Activated CD8-positive, alpha-beta memory T cell treated with anti-CD3 and anti-CD28 coated beads for 24 hours (primary cell): ENCODE results near the gene C1QTNF2.
"Not testable (repeated sequence)": the region's sequence is repeated elsewhere in the genome, so short reads cannot be mapped to it uniquely, and the experiment has no call there.

Experiments
- DNase-seq: peaks from one replicate; pipeline ENCODE4 v3.0.0-alpha.2; 2020

C1QTNF2 gene

GRCh38 chr5:160340513-160340912, 29.9 kb downstream of the C1QTNF2 start:
- DNase-seq, result not testable (repeated sequence)

- DNase-seq, result no peak
These were observed 30.9 kb downstream of the C1QTNF2 start for GRCh38 chr5:160339406-160340130.

GRCh38 chr5:160334716-160335115, 35.7 kb downstream of the C1QTNF2 start:
- not testable (repeated sequence) for DNase-seq

- DNase-seq, result no peak
These were observed 36.7 kb downstream of the C1QTNF2 start for GRCh38 chr5:160333721-160334120.

GRCh38 chr5:160330212-160330611, 40.2 kb downstream of the C1QTNF2 start:
- DNase-seq, result no peak

- no peak for DNase-seq
These were observed 42.6 kb downstream of the C1QTNF2 start for GRCh38 chr5:160327818-160328217.

GRCh38 chr5:160326981-160327380, 43.4 kb downstream of the C1QTNF2 start:
- no peak for DNase-seq

GRCh38 chr5:160325716-160326115, 44.7 kb downstream of the C1QTNF2 start:
- DNase-seq, result no peak

- no peak for DNase-seq
These were observed 45.5 kb downstream of the C1QTNF2 start for GRCh38 chr5:160324886-160325285.

- DNase-seq, result no peak
These were observed 52.0 kb downstream of the C1QTNF2 start for GRCh38 chr5:160318409-160318808.

- no peak for DNase-seq
These were observed 53.0 kb downstream of the C1QTNF2 start for GRCh38 chr5:160317434-160317833.

- no peak for DNase-seq
These were observed 54.5 kb downstream of the C1QTNF2 start for GRCh38 chr5:160315968-160316367.

- DNase-seq, result no peak
These were observed 57.3 kb downstream of the C1QTNF2 start for GRCh38 chr5:160312960-160313727.

- DNase-seq, result no peak
These were observed 58.1 kb downstream of the C1QTNF2 start, which contains the start of gene CCNJL for GRCh38 chr5:160312134-160312959. Gene CCNJL, minus strand, starts transcription at chr5:160312564. Its CDS starts 641 bp downstream, at chr5:160311923.

- no peak for DNase-seq
These were observed 58.8 kb downstream of the C1QTNF2 start for GRCh38 chr5:160311491-160312133.

GRCh38 chr5:160310552-160311295, 59.7 kb downstream of the C1QTNF2 start:
- no peak for DNase-seq

- no peak for DNase-seq
These were observed 60.3 kb downstream of the C1QTNF2 start for GRCh38 chr5:160310140-160310539.

GRCh38 chr5:160306696-160307095, 63.7 kb downstream of the C1QTNF2 start:
- no peak for DNase-seq

- DNase-seq, result no peak
These were observed 65.1 kb downstream of the C1QTNF2 start for GRCh38 chr5:160305319-160305718.

GRCh38 chr5:160303690-160304089, 66.7 kb downstream of the C1QTNF2 start:
- DNase-seq, result no peak

GRCh38 chr5:160298189-160298588, 72.2 kb downstream of the C1QTNF2 start:
- DNase-seq, result no peak

GRCh38 chr5:160297776-160298175, 72.7 kb downstream of the C1QTNF2 start:
- no peak for DNase-seq
